PC-9 (cell line): Measurements from ENCODE around the gene KATNBL1. TPM values are rescaled to one million over a fixed set of nuclear protein-coding genes. Genes with fewer than 3 reads are reported as not detected.

Experiments used
- BruUV-seq: library from RNA; stranded (reverse); fragments of 400-500 nt; replicated peaks from 2 replicates; lab custom pipeline; 2021; lab: Mats Ljungman, UMichigan
- CTCF ChIA-PET: fragments of 300-600 bp; sonication (Branson Sonifier 250); formaldehyde crosslinking; loops from one replicate; lab custom pipeline; 2022; ENCODE audit warnings: antibody characterized with exemption; lab: Charles Lee
- POLR2A ChIA-PET: fragments of 300-600 bp; sonication (Branson Sonifier 250); formaldehyde crosslinking; loops from one replicate; lab custom pipeline; 2022; ENCODE audit warnings: antibody characterized with exemption; ENCODE audit not compliant: unreplicated experiment; lab: Charles Lee
- DNase-seq, 2 experiments: peaks; one replicate each; pipeline versions ENCODE4 v3.0.0 to v3.0.0-alpha.2; 2015 to 2022; ENCODE audit warnings: mixed read lengths in 1 of 2
- H2AFZ ChIP-seq: fragments of 200-600 bp; sonication (generic); 2 replicates; pipeline ENCODE4 v1.8.1; 2017; ENCODE audit warnings: antibody characterized with exemption
- H3F3A ChIP-seq: fragments of 200-600 bp; sonication (generic); 2 replicates; pipeline ENCODE4 v1.8.1; 2017; ENCODE audit warnings: antibody characterized with exemption, mild to moderate bottlenecking, low read depth; ENCODE audit not compliant: insufficient read depth
- H3K27ac ChIP-seq: fragments of 200-600 bp; sonication (generic); 2 replicates; pipeline ENCODE4 v1.6.1; 2016; ENCODE audit warnings: mixed run types
- H3K27me3 ChIP-seq: fragments of 200-600 bp; sonication (generic); 2 replicates; pipeline ENCODE4 v1.6.1; 2016; ENCODE audit warnings: low read depth, mixed run types; ENCODE audit not compliant: insufficient read depth
- H3K36me3 ChIP-seq: fragments of 200-600 bp; sonication (generic); 2 replicates; pipeline ENCODE4 v1.6.1; 2016; ENCODE audit warnings: low read depth, mixed run types
- H3K4me1 ChIP-seq: fragments of 200-600 bp; sonication (generic); replicated peaks from 2 replicates; pipeline ENCODE4 v1.6.1; 2016; ENCODE audit warnings: mixed run types; ENCODE audit not compliant: insufficient read depth
- H3K4me2 ChIP-seq: fragments of 200-600 bp; sonication (generic); 2 replicates; pipeline ENCODE4 v1.6.1; 2017; ENCODE audit warnings: mixed run types
- H3K4me3 ChIP-seq: fragments of 200-600 bp; sonication (generic); 2 replicates; pipeline ENCODE4 v1.6.1; 2016; ENCODE audit warnings: mixed run types
- H3K79me2 ChIP-seq: fragments of 200-600 bp; sonication (generic); 2 replicates; pipeline ENCODE4 v1.6.1; 2017; ENCODE audit warnings: low read depth, mixed run types
- H3K9me2 ChIP-seq: fragments of 200-600 bp; sonication (generic); 2 replicates; pipeline ENCODE4 v1.8.1; 2017; ENCODE audit warnings: mild to moderate bottlenecking; ENCODE audit not compliant: insufficient read depth
- H3K9me3 ChIP-seq: fragments of 200-600 bp; sonication (generic); 2 replicates; pipeline ENCODE4 v1.8.1; 2016; ENCODE audit warnings: low read depth; ENCODE audit not compliant: insufficient read depth
- H4K20me1 ChIP-seq: fragments of 200-600 bp; sonication (generic); 2 replicates; pipeline ENCODE4 v1.8.1; 2017; ENCODE audit not compliant: insufficient read depth
- EZH2 ChIP-seq: fragments of 200-600 bp; sonication (generic); IDR thresholded peaks from 2 replicates; pipeline ENCODE4 v1.8.0; 2017; ENCODE audit warnings: antibody characterized with exemption, low read depth
- intact Hi-C: fragments of 100-400 bp; cut with micrococcal nuclease; formaldehyde crosslinking; loops from one replicate; pipeline ENCODE4 v1.10.0; 2022; ENCODE audit not compliant: unreplicated experiment
- total RNA-seq: library from RNA; stranded (reverse); gene quantifications from 2 replicates; pipeline ENCODE4 v1.2.3, GENCODE V29; 2021
- TF ChIP-seq, protein P1 (sequence below): fragments of 200-600 bp; sonication (generic); conservative IDR thresholded peaks from 2 replicates; pipeline ENCODE4 v1.6.1; 2017; ENCODE audit warnings: mixed run types, antibody characterized with exemption, mild to moderate bottlenecking, moderate library complexity

KATNBL1 gene
- total RNA-seq, 1 experiment from 2014 or later, result 40.7 TPM

- Histone ChIP-seq H3K4me1 (no peaks in the 10 kb centered on the region), H3K4me2 (no peak overlapping the region), H4K20me1 (no peaks in the 10 kb centered on the region), H3K27me3 (no peaks in the 10 kb centered on the region), H3K9me3 (no peaks in the 10 kb centered on the region), H3F3A (no peaks in the 10 kb centered on the region), H2AFZ (no peak overlapping the region), H3K79me2 (no peaks in the 10 kb centered on the region), H3K27ac (no peak overlapping the region), H3K36me3 (no peaks in the 10 kb centered on the region), H3K9me2 (no peaks in the 10 kb centered on the region), H3K4me3 (no peak overlapping the region)
- BruUV-seq, result no TSS peak
- intact Hi-C loops, result no loop called here
- no peak for DNase-seq
- TF ChIP-seq, protein P1, sequence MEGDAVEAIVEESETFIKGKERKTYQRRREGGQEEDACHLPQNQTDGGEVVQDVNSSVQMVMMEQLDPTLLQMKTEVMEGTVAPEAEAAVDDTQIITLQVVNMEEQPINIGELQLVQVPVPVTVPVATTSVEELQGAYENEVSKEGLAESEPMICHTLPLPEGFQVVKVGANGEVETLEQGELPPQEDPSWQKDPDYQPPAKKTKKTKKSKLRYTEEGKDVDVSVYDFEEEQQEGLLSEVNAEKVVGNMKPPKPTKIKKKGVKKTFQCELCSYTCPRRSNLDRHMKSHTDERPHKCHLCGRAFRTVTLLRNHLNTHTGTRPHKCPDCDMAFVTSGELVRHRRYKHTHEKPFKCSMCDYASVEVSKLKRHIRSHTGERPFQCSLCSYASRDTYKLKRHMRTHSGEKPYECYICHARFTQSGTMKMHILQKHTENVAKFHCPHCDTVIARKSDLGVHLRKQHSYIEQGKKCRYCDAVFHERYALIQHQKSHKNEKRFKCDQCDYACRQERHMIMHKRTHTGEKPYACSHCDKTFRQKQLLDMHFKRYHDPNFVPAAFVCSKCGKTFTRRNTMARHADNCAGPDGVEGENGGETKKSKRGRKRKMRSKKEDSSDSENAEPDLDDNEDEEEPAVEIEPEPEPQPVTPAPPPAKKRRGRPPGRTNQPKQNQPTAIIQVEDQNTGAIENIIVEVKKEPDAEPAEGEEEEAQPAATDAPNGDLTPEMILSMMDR, result no peak
- no peak for TF ChIP-seq EZH2
- CTCF ChIA-PET, result no interaction called here
- POLR2A ChIA-PET, result no interaction called here
Measured at GRCh38 chr15:34133511-34133910, 76.4 kb downstream of the KATNBL1 start.

DNA sequence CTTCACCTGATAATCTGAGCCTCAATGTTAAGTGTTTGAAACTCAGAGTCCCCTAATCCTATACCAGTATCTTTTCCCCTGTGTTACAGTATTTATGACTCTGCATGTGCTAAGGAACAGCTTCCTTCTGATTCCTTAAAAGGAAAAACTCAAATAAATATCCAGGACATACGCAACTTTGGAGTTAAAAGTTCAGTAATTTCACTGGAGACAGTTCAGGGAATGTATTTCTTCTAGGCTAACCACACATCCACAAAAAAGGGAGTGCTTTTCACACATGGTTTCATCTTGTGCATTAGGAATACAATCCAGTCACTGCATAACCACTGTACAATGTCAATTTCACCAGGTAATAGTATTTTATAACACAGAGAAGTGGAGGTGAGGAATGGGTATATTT is 77.0 kb downstream of the KATNBL1 start:
- POLR2A ChIA-PET, result no interaction called here
- Histone ChIP-seq H3K4me3 (no peak overlapping the region), H3K4me2 (no peak overlapping the region), H3K9me3 (no peaks in the 10 kb centered on the region), H3F3A (no peaks in the 10 kb centered on the region), H3K9me2 (no peaks in the 10 kb centered on the region), H3K4me1 (no peaks in the 10 kb centered on the region), H2AFZ (no peak overlapping the region), H3K79me2 (no peaks in the 10 kb centered on the region), H3K27ac (no peak overlapping the region), H3K27me3 (no peaks in the 10 kb centered on the region), H3K36me3 (no peaks in the 10 kb centered on the region), H4K20me1 (no peaks in the 10 kb centered on the region)
- CTCF ChIA-PET, result no interaction called here
- intact Hi-C loops, result no loop called here
- DNase-seq, result no peak
- BruUV-seq, result no TSS peak
- no peak for TF ChIP-seq EZH2
- TF ChIP-seq, protein P1, result no peak

- H3K4me3 ChIP-seq, result no peak overlapping the region
- BruUV-seq, result no TSS peak
- no peaks in the 10 kb centered on the region for H3K9me2 ChIP-seq
- intact Hi-C loops, result no loop called here
- H3K9me3 ChIP-seq, result no peaks in the 10 kb centered on the region
- no peak overlapping the region for H3K27ac ChIP-seq
- DNase-seq, result no peak
- H3K79me2 ChIP-seq, result no peaks in the 10 kb centered on the region
- no peak overlapping the region for H3K4me2 ChIP-seq
- POLR2A ChIA-PET, result no interaction called here
- no peaks in the 10 kb centered on the region for H3K4me1 ChIP-seq
- CTCF ChIA-PET, result no interaction called here
- no peak overlapping the region for H2AFZ ChIP-seq
- H3K36me3 ChIP-seq, result no peaks in the 10 kb centered on the region
- H3K27me3 ChIP-seq, result no peaks in the 10 kb centered on the region
- H4K20me1 ChIP-seq, result no peaks in the 10 kb centered on the region
- no peaks in the 10 kb centered on the region for H3F3A ChIP-seq
- TF ChIP-seq, protein P1, result no peak
- TF ChIP-seq EZH2, result no peak
Measured at GRCh38 chr15:34128898-34129297, 81.0 kb downstream of the KATNBL1 start.
